Measurements from ENCODE around the gene RPRD2.
A peak's percentile ranks its signal among the peaks of the same experiment; 100 is the strongest.

RPRD2 gene

DNA sequence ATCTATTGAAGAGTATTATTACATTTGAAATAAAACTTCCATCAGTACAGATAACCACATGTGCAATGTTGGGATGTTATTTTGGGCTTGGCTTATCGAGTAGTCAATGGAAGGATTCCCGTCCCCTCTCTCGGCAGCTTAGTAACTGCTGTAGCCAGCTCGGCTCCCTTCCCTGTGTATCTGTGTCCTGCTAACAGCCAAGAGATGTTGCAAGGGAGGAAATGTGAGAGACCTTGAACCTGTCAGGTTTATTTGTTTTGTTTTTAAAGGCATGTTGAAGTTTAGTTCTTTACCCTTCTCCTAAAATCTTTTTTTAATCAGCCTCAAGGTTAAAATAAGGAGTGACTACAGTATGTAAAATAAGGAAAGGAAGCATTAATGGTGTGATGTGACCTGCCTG lies 109.7 kb downstream of the RPRD2 start:
- DNase-seq = no peak

DNA sequence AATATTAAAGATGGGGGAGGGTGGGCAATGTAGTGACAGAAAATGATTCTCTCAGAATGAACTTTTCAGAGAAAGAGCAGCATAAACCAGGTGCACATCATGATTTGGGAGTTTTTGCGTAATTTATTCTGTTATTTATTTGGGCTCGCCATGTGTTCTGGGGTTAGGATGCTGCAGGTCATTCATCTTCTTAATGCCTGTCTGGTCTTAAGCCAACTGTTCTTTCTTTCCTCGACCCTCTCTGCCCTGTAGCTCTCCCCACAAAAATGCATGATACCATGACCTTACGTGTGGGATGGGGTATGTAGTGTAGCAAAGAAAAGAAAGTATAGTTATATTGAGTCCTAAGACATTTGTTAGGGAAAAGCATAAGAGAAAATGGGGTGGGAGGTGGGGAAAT lies 110.9 kb downstream of the RPRD2 start:
- DNase-seq = no peak

DNA sequence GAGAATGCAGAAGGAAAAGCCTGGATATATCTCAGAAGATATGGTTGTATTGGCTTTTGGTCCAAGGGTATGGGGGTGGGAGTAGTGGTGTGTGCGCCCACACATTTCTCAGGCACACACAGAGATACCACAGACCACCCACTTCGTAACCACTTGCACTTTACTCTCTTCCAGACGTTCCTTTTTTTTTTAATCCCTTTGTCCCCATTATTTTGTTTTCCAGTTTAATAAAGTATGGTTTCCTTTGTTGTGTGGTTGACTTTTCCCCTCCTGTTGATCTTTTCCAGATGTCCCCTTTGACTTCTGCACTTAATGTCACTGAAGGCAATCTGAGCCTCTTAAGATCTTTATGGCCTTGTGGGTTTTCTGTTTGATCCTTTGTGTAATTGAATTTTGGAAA lies 112.8 kb downstream of the RPRD2 start:
- DNase-seq = no peak

DNA sequence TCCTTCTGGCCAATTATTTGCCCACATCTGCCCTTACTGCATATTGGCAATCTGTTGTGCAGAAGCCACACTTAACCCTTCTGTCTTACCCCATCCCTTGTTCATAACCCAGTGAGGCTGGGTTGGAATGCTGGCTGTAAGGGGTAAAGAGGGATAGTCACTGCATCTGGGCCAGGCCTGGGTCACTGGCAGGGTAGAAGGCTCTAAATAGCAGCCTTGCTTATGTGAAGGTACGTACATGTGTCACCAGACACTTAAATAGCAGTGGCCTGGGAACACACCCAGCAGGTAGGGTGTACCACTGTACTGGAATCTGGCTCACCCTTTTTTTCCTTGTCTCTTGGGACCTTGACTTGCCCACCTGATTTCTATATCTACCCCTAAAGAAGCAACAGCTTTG lies 113.4 kb downstream of the RPRD2 start:
- DNase-seq = no peak

DNA sequence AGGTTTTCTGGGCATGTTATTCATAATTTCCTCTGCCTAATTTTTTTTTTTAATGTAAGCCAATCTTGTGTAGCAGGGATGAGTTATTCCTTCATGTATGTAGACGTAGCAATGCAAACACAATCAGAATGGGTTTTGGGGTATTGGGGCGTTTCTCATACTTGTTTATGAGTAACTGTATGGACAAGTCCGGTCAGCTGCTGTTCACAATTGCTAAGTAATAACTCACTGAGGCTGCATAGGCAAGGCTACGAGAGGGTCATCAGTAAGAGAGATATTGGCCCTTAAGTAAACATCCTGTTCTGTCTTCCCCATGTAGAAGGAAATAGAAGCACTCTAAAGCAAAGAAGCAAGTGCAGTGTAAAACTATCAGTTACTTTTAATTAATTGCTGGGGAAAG lies 113.8 kb downstream of the RPRD2 start:
- no peak for DNase-seq

DNA sequence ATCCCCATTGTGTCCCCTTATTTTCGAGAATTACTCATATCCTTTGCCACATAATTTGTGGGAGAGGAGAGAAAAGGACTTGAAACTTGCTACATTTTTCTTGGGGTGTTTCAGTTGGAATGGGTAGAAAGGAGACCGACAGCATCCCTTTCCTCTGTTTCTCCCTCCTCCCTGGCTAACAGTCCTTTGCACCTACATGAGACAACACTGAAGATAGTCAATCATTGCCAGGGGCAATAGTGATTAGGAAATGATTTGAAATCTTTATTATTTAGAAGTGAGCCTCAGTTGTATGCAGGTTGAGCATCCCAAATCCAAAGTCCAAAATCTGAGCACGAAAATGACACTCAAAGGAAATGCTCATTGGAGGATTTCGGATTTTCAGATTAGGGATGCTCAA lies 115.4 kb downstream of the RPRD2 start:
- DNase-seq = no peak

DNA sequence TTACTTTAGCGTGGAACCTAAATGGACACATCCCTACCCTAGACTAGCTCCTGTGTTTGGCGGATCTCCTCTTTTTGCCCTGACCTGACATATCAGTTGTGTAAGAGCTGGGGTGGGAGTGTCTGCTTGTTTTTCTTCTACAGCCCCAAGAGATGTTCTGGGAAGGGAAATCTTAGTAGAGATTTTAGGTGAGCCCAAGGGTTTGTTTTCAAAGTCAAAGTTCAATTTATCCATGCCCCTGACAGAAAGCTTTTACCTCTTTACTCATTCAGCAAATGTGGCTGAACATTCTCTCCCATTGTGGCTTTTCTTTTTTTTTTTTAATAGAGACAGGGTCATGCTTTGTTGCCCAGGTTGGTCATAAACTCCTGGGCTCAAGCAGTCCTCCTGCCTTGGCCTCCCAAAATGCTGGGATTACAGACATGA lies 116.0 kb downstream of the RPRD2 start:
- DNase-seq = no peak

DNA sequence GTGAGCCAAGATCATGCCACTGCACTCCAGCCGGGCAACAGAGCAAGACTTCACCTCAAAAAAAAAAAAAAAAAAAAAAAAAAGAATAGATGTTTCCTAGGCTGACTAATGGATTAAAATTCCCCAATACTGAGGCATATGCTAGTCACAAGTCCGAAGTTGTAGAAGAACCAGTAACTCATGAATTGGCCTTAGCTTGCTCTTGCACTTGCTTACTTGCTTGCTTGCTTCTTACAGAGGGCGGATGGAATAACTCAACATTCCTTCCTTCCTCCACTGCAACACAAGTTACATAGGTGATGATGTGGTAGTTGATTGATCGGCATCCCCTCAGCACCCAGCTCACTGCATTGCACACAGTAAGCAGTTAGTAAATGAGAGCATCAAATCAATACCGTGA lies 120.5 kb downstream of the RPRD2 start:
- no peak for DNase-seq

DNA sequence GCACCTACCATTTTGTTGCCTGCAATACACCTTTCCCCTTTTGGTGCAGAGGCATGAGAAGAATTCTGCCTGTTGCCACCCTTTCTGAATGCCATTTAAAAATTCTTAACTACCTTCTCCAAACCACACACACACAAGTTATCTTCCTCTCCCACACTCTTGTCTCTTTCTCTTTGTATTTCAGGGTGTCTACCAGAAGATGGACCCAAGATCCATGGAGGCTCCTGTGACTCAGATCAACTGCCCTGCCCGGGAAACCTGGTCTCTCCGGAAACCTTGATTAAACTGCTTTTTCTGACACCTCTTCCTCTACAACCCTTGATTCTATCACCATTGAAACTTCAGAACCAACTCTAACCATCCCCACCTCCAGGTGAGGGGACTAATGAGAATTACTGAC lies 120.9 kb downstream of the RPRD2 start:
- DNase-seq = no peak

DNA sequence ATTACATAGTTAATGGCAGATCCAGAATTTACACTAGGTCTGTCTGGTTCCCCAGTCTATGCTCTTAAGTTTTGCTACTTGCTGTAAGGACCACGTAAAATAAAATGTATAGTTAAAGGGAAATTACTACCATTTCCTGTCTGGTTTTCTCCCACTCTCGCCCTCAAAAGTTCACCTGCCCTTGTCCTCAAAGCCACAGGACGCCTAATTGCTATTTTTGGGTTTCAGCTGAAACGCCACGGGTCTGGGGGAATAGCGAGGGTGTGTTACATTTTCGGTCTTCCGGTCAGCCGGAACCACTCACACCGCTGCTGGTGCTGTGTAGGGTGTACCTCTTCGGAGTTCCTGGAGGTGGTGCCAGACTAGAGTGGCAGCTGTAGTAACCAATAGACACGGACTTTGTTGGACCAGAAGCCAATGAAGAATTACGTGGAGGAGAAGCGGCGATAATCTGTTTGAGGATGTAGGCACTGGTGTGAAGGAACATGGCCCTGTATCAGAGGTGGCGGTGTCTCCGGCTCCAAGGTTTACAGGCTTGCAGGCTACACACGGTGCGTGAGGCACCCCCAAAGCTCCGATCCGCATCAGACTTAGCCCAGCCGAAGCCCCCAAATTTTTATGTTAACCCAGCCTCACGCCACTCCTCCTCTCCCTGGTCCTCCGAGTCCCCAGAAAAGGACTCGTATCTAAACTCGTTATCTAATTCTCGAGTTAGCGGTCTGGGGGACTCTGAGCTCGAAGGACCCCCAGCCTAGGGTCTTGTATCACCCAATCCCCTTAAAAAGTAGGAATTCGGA lies 123.2 kb downstream of the RPRD2 start, which contains the start of gene TARS2:
TARS2 (plus strand) TSS at position 454 of the 797 bp plus-strand sequence; CDS start at position 486, 32 bp downstream.
- peak; percentile 93 for DNase-seq

DNA sequence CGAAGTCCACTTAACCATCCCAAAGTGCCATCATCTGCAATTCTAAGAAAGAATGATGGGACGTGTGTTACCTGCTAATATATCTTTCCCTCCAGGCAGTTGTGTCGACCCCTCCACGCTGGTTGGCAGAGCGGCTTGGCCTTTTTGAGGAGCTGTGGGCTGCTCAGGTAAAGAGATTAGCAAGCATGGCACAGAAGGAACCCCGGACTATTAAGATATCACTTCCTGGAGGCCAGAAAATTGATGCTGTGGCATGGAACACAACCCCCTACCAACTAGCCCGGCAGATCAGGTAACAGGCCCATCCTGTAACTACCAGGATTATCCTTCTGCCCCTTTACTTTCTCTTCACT lies 123.8 kb downstream of the RPRD2 start:
- no peak for DNase-seq

DNA sequence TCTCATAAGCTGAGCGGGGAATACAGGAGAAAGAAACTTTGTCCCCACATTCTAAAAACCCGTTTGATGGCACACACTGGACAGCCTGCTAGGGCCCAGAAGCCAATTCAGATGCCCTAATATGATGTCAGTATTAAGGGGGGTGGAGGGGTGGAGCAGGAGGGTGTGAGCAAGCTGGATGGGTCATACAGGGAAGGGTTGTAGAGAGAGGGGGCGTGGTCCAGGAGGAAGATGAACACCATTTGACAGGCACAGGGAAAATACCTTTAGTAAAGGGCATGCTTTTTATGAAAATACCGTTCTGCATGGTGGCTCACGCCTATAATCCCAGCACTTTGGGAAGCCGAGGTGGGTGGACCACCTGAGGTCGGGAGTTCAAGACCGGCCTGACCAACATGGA lies 129.2 kb downstream of the RPRD2 start:
- DNase-seq = no peak

DNA sequence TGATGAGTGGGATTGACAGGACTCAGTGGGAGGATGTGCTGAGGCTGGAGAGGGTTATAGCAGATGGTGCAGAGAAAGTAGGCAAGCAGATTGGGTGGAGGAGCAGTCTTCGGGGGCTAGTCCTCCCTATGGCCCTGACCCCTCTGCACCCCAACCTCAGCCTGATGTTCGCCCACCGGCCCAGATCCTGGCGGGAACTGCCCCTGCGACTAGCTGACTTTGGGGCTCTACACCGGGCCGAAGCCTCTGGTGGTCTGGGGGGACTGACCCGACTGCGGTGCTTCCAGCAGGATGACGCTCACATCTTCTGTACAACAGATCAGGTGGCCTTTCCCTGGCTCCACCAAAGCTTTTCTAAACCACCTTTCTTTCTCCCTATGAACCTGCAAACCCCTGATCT lies 134.4 kb downstream of the RPRD2 start:
- no peak for DNase-seq

DNA sequence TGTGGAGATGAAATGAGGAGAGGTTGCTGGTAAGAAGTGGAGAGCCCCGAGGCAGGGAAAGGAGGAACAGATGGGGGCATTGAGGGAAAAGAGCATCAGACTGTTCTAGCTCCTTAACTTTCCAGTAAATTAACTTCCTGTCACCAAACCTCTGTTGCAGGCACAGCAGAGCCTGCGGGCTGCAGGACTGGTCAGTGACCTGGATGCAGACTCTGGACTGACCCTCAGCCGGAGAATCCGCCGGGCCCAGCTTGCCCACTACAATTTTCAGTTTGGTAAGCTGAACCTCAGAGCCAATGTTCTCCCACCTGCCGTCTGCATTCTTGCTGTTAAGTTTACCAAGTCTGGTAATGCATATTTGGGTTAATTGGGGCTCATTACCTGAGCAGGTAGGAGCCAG lies 141.5 kb downstream of the RPRD2 start:
- no peak for DNase-seq

DNA sequence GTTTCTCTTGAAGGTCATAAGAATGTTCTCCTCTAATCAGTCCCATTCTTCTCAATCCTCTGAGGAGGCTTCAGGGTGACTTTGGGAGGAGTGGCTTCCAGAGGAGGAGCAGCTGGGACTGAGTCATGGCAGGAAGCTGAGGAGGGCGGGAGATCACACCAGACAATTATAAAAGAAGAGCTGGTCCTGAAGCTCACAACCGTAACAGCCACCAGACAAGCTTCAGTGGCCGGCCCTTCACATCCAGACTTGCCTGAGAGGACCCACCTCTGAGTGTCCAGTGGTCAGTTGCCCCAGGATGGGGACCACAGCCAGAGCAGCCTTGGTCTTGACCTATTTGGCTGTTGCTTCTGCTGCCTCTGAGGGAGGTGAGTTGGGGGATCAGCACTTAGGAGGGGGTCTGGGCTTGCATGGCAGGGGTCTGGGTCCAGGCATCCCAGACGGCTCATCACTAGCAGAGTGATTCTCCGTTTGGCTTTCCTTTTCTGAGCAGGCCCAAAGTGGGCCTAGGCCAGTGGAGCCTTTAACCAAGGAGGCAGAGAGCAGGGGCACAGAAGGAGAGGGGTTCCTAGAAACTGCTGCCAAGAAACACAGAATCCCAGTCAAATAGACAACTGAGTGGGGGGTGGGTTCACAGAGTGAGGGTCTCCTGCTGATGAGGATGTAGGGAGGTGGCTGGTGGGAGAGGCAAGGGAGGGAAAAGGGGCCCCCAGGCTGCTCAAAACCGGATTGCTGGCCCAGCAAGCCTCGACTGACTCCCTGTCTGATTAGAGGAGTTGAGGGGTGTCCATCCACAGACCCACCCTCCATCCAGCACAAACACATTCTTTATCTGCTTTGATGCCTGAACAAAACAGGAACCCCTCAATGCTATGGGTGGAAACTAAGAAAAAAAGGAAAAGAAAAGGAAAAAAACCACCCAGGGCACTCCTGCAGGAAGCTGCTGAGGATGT lies 144.2 kb downstream of the RPRD2 start, which contains the start of gene ECM1:
ECM1 (plus strand) TSS at position 198 of the 953 bp plus-strand sequence; CDS start at position 299, 101 bp downstream.
- DNase-seq = no peak

DNA sequence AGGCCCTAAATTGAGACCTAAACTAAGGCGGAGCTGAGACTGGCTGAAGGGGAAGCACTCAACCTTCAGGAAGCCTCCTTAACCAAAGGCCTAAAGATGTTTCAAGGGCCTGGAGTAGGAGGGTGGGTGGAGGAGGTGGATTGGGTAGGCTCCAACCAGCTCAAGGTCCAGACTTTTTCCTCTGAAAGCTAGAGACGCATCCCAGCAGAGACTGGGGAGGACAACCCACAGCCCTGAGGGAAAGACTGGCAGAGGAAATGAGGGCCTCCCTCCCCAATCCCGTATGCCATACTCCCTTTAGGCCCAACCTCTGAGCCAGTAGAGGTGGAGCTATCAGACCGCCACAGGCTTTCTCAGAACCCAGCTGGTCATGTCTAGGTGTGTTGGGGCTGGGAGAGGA lies 145.0 kb downstream of the RPRD2 start:
- no peak for DNase-seq

DNA sequence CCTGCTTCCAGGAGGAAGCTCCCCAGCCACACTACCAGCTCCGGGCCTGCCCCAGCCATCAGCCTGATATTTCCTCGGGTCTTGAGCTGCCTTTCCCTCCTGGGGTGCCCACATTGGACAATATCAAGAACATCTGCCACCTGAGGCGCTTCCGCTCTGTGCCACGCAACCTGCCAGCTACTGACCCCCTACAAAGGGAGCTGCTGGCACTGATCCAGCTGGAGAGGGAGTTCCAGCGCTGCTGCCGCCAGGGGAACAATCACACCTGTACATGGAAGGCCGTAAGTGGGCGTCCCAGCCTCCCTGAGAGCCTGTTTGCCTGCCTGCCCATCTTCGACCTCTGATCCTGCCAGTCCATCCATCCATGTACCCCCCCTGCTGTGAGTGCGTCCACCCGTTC lies 147.6 kb downstream of the RPRD2 start:
- DNase-seq = no peak

DNA sequence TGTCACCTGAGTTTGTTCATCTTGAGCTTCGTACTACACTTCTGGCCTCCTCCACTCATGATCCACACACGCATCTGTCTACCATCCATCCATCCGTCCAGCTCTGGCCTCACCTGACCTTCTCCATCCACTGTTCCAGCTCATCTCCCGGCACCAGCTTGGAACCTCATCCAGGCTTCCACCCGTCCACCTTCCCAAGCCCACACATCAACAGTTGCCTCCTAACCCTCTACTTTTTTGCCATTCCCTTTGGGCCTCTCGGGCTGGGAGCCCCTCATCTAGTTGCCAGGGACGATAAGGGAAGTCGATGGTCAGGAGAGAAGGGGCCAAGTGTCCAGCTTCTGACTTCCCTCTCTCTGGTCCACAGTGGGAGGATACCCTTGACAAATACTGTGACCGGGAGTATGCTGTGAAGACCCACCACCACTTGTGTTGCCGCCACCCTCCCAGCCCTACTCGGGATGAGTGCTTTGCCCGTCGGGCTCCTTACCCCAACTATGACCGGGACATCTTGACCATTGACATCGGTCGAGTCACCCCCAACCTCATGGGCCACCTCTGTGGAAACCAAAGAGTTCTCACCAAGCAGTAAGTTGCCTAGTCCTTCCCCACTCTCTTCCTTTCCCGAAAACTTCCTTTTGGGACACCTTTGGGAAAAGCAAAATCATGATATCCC lies 148.2 kb downstream of the RPRD2 start:
- DNase-seq = no peak

DNA sequence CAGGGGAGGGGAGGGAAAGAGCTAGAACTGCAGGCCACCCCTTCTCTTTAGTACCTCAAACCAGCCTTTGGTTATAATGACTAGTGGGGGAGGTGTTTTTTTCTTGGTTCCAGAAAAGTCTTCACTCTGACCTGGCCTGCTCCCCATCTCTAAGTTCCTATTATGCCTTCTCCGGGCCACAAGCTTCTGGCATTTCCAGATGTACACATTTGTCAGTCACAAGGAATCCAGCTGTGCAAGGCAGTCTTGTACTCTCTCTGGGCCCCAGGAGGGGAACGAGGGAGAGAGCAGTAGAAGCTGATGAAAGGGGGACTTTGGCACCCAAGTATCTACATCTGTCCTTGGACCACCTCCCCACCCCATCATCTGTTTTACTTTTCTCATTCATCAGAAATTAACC lies 148.9 kb downstream of the RPRD2 start:
- DNase-seq = no peak

DNA sequence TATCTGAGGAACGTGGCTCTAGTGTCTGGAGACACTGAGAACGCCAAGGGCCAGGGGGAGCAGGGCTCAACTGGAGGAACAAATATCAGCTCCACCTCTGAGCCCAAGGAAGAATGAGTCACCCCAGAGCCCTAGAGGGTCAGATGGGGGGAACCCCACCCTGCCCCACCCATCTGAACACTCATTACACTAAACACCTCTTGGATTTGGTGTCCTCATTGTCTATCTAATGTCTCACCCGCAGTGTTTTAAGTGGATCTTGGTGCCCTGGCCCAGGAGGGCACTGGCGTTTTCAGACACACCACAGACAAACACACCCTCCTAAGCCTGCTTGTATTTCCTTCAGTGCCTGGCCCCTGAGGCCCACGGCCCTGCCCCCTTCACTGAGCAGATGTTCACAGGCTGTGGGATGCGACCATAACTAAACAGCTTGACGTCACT lies 149.4 kb downstream of the RPRD2 start:
- no peak for DNase-seq

DNA sequence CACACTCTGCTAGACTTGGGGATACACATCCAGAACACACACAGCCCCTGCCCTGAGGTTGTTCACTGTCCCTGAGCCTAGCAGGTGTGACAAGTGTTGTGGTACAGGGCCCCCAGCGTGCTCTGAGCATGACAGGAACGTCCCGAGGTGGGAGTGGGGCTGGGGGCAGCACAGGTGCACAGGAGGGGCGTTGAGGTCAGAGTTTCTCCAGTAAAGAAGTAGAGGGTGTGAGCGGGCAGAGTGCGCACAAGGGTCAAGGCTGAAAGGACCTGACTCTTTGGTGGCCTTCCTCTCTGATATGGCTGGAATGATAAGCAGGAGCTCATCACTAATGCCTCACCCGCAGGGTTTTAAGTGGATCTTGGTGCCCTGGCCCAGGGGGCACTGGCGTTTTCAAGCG lies 150.3 kb downstream of the RPRD2 start:
- no peak for DNase-seq

DNA sequence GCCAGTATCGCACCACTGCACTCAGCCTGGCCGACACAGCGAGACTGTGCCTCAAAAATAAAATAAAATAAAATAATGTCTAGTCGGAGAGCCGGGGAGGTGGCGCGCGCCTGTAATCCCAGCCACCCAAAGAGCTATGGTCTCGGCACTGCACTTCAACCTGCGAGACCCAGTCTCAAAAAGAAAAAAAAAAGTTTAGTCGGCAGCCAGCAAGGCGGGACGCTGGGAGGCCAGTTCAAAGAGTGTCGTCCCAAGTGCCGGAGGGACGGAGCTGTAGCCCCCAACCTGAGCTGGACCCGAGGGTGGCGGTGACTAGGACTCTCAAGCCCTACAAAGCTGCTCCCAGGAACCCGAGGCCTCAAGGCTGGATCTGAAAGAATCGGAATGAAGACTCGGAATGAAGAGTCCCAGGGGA lies 151.0 kb downstream of the RPRD2 start:
- DNase-seq = no peak

DNA sequence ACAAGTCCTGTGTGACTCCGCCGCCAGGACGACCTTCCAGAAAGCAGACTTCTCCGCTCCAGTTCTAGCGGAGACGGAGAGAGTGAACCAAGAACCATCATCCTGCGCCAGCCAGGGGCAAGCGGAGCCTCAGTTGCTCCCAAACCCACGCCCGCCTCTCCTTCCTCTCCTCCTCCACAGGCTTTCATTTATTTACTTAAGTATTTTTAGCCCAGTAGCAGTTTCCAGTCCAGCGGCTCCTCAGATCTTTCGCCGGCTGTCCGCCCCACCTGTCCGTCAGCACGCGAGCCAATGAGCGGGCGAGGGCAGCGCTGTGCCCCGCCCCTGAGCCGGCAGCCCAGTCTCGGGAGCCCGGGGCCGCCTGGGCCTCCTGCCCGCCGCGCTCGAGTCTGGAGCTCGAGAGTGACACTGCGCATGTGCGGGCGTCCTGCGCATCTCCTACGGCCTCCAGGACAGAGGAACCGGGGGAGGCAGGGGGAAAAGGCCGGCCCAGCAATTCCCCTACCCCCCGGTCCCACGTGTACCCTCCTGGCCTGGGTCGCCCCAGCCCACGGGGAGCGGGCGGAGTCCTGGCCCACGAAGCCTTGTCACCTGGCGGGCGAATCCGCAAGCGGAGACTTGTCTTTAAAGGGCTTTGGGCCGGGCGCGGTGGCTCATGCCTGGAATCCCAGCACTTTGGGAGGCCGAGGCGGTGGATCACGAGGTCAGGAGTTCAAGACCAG lies 151.5 kb downstream of the RPRD2 start, which contains the start of gene FALEC:
FALEC (plus strand) TSS at position 425 of the 722 bp plus-strand sequence.
- DNase-seq = peak; percentile 90
